Measurements from ENCODE around the gene HSPA4.
A peak's percentile ranks its signal among the peaks of the same experiment; 100 is the strongest.
"Not testable (repeated sequence)": the region's sequence is repeated elsewhere in the genome, so short reads cannot be mapped to it uniquely, and the experiment has no call there.

Gene HSPA4

DNA sequence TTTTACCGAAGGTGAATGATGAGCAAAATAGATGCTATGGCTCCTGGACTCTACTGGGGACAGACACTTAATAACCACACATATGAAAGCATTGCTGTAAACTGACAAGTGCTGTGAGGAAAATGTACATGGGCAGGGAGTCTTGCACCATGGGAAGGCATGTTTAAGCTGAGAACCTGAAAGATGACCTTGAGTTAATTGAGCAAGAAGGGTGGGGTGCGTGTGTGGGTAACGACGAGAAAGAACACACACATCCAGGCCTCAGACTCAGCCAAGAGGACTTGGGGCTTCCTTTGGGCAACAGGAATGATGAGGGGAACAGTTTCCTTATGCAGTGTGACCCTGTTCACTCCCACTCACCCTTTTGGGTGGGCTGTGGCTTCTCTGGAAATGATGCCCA, 73.1 kb downstream of the HSPA4 start:
- no peak for DNase-seq (ENCODE audit: low read depth)

DNA sequence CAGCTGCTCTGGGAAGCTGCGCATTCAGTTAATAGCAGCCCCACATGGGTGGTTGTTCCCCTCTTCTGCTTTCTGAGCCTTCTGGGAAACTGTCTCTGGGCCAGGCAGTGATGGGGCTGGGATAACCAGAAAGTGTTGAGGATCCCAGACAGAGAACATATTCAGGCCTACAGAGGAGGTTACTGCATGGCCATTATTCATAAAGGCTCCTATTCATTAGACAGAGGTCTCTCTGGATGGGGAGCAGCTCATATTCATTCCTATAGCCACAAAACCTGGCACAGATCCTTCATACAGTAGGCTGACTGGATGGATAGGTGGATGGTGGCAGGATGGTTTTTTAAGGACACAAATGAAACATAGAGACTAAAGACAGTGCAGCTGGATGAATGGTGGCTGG, 76.3 kb downstream of the HSPA4 start:
- no peak for DNase-seq (ENCODE audit: low read depth)

DNA sequence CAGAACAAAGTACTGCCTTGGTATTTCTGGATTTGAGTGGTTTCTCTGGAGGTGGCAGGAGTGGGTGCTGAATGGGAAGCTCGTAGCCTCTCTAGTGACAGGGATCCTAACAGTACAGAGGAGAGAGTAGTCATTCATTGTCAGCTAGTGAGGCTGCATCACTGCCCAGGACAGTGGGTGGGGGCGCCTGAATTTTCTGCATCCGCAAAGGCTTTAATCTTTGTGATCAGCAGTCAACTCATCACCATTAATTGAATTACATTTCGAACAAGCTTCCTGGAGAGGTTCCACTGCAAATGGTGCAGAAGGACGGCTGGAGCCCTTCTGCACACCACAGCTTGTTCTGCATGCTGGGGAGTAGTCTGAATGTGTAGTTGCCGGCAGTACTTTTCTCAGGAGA, 77.5 kb downstream of the HSPA4 start:
- DNase-seq (ENCODE audit: low read depth), result no peak

DNA sequence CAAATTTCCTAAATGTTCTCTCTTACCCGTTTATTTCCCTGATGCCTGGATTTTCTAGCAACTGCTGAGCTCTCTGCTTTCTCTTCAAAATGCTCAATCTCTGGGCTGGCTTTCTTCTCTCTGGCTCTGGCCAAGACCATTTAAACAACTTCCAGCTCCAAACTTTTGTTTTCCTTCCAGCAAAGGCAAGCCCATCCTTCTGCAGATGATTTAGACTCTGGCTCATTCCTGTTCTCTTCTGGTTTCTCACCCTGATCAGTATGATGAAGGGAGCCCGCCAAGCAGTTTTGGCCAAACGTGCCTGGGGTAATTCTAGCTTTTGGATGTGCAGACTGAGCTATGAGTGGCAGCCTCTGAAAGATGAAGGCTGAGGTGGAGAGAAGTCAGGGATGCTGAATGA, 78.1 kb downstream of the HSPA4 start:
- DNase-seq (ENCODE audit: low read depth), result no peak

- DNase-seq (ENCODE audit: low read depth), result no peak
Measured at GRCh38 chr5:133130387-133131118, 78.7 kb downstream of the HSPA4 start.

GRCh38 chr5:133132717-133133116, 80.9 kb downstream of the HSPA4 start:
- no peak for DNase-seq (ENCODE audit: low read depth)

- DNase-seq (ENCODE audit: low read depth), result not testable (repeated sequence)
Measured at GRCh38 chr5:133133241-133133640, 81.4 kb downstream of the HSPA4 start.

DNA sequence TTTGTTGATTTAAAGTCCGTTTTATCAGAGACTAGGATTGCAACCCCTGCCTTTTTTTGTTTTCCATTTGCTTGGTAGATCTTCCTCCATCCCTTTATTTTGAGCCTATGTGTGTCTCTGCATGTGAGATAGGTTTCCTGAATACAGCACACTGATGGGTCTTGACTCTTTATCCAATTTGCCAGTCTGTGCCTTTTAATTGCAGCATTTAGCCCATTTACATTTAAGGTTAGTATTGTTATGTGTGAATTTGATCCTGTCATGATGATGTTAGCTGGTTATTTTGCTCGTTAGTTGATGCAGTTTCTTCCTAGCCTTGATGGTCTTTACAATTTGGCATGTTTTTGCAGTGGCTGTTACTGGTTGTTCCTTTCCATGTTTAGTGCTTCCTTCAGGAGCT, 85.1 kb downstream of the HSPA4 start:
- DNase-seq (ENCODE audit: low read depth), result not testable (repeated sequence)

GRCh38 chr5:133140311-133140710, 88.5 kb downstream of the HSPA4 start:
- DNase-seq (ENCODE audit: low read depth), result no peak

DNA sequence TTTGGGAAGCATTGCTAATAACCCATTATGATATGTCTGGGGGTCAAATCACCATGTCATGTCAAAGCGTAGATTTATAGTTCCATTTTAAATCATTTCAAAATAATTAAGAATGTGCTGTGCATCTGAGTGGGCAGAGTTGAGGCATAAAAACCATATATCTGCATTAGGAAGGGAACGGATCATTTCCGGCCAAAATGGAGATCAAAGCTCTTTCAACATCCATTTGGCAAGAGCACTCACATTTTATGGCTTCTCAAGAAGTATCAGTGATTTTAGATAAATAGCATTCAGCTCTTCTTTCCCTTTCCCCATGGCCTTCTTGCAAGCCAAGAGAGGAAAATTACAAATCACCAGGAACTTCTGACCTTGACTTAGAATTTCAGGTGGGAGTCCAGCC, 89.9 kb downstream of the HSPA4 start:
- no peak for DNase-seq (ENCODE audit: low read depth)

GRCh38 chr5:133142782-133143181, 91.0 kb downstream of the HSPA4 start:
- no peak for DNase-seq (ENCODE audit: low read depth)

DNA sequence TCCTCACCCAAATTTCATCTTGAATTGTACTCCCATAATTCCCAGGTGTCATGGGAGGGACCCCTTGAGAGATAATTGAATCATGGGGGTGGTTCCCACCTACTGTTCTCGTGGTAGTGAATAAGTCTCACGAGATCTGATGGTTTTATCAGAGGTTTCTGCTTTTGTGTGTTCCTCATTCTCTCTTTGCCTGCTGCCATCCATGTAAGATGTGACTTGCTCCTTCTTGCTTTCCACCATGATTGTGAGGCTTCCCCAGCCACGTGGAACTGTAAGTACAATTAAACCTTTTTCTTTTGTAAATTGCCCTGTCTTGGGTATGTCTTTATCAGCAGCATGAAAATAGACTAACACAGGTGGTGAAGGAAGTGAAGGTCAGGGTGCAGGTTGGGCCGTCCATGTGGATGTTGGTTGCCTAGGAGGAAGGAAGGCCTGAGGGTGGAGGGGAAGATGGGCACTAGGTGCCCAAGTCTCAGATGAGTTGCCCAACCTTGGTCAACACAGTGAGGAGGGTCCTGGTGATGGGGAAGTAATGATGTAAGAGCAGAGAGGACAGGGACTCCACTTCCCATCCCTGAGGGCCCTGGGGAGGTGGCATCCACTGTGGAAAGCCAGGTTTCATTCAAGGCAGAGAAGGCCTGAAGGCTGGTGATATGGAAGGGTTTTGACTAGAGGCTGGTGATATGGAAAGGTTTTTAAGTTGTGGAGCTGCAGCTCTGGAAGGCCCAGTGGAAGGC, 92.6 kb downstream of the HSPA4 start:
- DNase-seq (ENCODE audit: low read depth), result no peak

DNA sequence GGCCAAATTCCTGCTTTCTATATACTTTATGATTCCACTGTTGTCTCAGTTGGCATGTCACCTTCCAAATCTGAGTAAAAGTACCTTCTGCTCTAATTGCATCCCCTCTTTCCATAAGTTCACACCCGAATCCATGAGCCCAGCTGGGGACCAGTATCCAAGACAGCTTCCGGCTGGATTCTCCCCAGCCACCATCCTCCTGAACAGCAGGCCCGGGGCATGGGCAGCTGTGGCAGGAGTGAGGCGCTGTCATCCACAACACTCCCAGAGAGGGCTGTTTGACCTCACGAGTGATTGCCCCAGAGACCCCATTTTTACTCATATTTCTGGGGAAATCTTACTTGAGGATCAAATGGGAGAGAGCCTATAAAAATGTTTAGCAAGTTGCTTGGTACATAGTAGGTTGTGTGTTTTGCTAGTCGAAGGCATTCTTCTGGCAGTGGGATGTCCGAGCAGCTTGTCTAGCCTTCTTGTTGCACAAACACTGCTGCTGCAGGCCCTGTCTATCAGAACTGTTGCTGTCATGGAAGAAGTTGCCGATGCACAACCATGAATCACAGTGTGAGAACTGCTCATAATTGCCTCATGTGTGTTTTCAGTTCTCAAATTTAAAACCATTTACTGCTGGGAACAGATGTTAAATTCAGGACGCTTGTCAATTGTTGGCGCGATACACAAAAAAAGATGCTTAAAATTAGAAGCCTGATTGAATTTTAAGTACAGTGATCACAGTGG, 93.8 kb downstream of the HSPA4 start:
- DNase-seq (ENCODE audit: low read depth), result no peak

DNA sequence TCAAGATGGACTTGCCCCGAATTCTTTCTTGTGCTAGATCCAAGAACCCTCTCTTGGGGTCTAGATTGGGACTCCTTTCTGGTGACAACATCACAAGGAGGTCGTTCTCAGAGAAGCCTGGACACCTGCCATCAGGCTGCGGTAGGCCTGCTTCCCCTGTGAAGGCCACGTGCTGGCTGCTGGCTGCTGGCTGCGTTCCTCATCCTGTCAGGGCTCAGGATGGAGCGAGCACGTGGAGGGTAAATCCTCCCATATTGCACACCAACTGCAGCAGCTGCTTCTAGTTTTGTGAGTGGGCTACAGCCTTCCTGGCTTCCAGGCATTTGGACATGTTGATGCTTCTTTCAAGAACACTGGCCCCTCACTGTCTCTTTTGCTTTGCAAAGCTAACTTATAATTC, 95.6 kb downstream of the HSPA4 start:
- DNase-seq (ENCODE audit: low read depth), result peak; percentile 49

- DNase-seq (ENCODE audit: low read depth), result peak; percentile 34
Measured at GRCh38 chr5:133147815-133148567, 96.2 kb downstream of the HSPA4 start.

- DNase-seq (ENCODE audit: low read depth), result no peak
Measured at GRCh38 chr5:133149345-133149744, 97.5 kb downstream of the HSPA4 start.

DNA sequence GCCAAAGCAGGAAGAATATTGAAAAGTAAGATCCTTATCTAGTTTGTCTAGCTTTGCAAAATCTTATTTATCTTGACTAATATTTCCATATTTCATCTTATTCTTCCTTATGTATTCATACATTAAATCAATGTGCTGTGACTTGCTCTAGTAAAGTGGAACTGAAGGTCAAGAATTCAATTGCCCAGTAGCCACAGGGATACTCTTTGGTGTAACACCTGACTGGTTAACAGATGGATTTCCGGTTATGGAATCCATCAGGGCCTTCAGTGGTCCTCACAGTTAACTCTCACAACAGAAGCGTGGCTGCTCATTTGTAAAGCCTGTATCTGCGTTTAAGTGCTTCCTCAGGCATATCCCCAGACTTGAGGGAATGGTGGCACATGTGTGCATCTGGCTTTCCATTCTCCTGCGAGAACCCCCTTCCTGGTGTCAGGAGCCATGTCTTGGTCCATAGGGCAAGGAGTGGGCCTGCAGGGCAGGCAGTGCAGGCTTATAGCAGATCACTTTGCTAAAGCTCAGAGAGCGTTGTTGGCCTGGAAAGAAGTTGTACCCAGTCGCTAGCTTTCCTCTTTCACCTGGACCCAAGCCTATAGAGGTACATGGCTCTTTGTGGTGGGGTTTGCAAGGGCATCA, 99.2 kb downstream of the HSPA4 start:
- no peak for DNase-seq (ENCODE audit: low read depth)

DNA sequence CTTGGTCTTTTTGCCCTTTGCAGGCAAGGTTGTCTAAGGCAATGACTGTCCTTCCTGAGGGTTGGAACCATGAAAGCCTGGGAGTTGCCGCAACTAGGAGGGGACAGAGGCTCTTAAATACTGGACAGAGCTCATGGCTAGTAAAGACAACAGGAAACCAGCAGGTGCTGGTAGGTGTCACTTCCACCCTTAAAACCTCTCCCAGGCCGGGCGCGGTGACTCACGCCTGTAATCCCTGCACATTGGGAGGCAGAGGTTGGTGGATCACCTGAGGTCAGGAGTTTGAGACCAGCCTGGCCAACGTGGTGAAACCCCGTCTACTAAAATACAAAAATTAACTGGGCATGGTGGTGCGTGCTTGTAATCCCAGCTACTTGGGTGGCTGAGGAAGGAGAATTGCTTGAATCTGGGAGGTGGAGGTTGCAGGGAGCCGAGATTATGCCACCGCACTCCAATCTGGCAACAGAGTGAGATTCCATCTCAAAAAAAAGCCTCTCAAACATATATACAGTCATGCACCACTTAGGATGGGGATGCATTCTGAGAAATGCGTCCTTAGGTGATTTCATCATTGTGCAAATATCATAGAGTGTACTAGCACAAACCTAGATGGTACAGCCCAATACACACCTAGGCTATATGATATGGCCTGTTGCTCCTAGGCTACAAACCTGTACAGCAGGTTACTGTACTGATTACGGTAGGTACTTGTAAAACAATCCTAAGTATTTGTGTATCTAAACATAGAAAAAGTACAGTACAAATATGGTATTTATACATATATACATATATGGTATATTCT, 102.7 kb downstream of the HSPA4 start:
- no peak for DNase-seq (ENCODE audit: low read depth)

GRCh38 chr5:133155326-133155969, 103.6 kb downstream of the HSPA4 start:
- no peak for DNase-seq (ENCODE audit: low read depth)

All from iris pigment epithelial cell (primary cell).